NCI-H1092 (cell line): ENCODE data around the gene NRSN2.

ENCODE experiments used
- DNase-seq: peaks from one replicate; lab custom pipeline; 2025; lab: John Stamatoyannopoulos, UW

NRSN2 gene, protein sequence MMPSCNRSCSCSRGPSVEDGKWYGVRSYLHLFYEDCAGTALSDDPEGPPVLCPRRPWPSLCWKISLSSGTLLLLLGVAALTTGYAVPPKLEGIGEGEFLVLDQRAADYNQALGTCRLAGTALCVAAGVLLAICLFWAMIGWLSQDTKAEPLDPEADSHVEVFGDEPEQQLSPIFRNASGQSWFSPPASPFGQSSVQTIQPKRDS

GRCh38 chr20:346640-347316, at the start of gene NRSN2:
Gene NRSN2 (plus strand): TSS chr20:347111. CDS start chr20:349644, 2,533 bp downstream.
- peak; percentile 27 for DNase-seq

DNA sequence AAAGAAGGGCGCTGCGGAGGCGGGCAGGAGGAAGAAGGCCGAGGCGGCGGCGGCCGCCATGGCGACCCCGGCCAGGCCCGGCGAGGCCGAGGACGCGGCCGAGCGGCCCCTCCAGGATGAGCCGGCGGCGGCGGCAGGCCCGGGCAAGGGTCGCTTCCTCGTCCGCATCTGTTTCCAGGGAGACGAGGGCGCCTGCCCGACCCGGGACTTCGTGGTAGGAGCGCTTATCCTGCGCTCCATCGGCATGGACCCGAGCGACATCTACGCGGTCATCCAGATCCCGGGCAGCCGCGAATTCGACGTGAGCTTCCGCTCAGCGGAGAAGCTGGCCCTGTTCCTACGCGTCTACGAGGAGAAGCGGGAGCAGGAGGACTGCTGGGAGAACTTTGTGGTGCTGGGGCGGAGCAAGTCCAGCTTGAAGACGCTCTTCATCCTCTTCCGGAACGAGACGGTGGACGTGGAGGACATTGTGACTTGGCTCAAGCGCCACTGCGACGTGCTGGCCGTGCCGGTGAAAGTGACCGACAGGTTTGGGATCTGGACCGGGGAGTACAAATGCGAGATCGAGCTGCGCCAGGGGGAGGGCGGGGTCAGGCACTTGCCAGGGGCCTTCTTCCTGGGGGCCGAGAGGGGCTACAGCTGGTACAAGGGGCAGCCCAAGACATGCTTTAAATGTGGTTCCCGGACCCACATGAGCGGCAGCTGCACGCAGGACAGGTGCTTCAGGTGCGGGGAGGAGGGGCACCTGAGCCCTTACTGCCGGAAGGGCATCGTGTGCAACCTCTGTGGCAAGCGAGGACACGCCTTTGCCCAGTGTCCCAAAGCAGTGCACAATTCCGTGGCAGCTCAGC, 48.8 kb upstream of the NRSN2 start:
- peak; percentile 12 for DNase-seq

- DNase-seq: no peak
Measured at GRCh38 chr20:298776-299391, 48.0 kb upstream of the NRSN2 start.

- DNase-seq: no peak
Measured at GRCh38 chr20:300345-300990, 46.4 kb upstream of the NRSN2 start.

DNA sequence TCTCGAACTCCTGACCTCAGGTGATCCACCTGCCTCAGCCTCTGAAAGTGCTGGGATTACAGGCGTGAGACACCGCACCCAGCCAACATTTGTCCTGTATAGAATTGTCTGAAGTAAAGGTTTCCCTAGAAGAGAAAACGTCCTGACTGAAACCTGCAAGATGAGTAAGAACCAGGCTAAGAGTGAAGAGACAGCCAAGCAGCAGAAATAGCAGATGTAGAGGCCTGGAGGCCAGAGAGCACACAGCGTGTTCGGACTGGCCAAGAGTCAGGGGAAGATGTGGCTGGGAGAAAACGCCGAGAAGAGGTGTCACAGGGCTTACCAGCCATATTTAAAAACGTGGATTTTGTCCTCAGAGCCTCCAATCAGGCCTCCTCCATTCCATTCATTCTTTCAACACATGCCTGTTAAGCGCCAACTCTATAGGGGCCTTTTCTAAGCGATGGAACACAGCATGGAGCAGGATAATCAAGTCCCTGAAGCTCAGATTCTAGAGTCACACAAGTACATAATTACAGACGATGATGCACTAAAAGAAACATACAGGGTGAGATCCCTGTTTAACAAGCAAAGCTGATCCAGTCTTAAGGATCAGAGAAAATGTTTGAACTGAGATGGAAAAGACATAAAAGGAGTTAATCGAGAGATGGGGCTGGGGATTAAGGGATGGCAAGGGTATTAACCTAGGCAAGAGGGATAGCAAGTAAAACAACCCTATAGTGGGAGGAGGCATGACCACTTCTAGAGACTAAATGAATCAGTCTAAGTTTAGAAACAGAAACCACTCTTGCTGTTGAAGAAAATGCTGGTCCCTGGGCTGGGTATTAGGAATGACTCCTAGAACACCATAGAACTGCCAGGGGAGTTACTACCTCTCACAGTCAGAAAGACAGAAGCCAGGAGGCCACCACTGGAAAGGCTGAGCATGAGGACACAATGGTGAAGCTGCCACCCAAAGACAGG, 44.7 kb upstream of the NRSN2 start:
- DNase-seq: no peak

DNA sequence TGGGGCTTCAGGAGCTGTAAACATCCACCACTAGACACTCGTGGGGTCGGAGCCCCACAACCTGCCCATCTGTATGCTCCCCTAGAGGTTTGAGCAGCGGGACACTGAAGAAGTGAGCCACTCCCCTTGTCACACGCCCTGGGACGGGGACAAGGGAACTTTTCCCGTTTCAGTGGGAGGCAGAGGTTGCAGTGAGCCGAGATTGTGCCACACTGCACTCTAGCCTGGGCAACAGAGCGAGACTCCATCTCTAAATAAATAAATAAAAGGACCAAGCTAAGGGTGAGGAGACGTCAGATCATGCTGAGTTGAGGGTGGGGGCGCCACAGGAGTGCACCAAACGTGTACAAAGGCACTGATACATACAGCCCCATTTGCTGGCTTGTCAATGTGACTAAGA, 41.2 kb upstream of the NRSN2 start:
- no peak for DNase-seq

- no peak for DNase-seq
Measured at GRCh38 chr20:308427-309038, 38.4 kb upstream of the NRSN2 start.

GRCh38 chr20:309306-309840, 37.5 kb upstream of the NRSN2 start:
- no peak for DNase-seq

GRCh38 chr20:309841-310644, 36.9 kb upstream of the NRSN2 start:
- DNase-seq: peak; percentile 98

DNA sequence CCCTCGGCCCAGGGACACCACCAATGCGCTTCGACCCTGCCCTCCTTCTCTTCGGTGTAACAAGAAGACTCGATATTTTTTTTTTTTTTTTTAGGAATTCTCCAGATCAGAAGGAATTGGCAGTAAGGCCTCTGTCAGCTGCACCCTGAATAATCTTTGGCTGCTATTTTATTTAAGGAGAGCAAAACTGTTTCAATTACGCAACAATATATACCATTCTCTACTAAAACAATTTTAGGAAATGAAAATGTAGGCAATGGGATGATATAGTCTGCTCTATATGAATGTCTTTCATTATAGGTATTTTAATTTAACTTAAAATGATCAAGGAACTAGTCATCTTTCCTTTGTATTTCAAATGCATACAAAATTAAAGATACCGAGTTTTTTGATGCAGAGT, 36.3 kb upstream of the NRSN2 start:
- no peak for DNase-seq

GRCh38 chr20:311609-312008, 35.3 kb upstream of the NRSN2 start:
- no peak for DNase-seq

DNA sequence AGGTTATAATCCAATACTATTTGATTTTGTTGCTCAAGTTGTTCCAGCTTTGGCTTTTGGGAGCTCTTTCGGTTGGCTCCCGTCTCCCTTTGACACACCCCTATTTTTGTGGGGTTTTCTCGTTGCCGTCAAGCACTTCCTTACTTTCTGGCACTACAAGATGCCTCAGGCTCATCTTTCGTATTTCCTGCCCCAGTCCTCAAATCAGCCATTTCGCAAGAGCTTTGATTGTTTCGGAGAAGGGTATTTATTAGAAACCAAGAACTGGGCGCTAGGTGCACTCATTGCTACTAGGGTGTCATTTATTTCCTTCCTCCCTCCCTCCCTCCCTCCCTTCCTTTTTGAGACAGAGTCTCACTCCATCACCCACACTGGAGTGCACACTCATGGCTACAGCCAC, 34.8 kb upstream of the NRSN2 start:
- no peak for DNase-seq

DNA sequence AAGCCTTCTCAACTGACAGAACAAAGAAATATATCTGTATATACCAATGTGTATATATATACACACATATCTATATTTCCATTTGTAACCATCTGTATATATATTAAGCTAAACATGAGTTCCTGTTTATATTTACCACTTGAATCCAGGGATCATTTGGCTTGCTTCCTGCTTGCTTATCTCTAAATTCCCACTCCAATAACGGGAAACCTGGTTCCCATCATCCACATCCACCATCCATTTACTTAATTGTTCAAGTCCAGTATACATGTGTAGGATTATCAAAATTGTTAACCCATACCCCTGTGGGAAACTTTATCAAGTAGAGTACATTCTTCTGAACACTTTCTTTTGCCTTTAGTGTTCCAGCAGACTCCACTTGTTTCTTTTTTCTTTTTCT, 34.0 kb upstream of the NRSN2 start:
- DNase-seq: no peak

DNA sequence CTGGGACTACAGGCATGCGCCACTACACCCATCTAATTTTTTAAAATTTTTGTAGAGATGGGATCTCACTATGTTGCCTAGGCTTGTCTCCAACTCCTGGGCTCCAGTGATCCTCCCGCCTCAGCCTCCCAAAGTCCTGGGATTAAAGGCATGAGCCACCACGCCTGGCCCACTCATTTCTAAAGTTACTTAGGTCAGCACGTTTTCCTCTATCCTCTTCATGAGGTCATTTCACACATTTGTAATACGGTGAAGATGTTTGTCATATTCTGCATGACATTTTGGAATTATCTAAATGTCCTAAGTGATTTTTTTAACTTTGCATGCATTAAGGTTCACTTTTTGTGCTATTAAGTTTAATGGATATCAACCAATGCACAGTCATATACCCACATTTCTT, 33.5 kb upstream of the NRSN2 start:
- DNase-seq: no peak

GRCh38 chr20:313948-314347, 33.0 kb upstream of the NRSN2 start:
- no peak for DNase-seq

DNA sequence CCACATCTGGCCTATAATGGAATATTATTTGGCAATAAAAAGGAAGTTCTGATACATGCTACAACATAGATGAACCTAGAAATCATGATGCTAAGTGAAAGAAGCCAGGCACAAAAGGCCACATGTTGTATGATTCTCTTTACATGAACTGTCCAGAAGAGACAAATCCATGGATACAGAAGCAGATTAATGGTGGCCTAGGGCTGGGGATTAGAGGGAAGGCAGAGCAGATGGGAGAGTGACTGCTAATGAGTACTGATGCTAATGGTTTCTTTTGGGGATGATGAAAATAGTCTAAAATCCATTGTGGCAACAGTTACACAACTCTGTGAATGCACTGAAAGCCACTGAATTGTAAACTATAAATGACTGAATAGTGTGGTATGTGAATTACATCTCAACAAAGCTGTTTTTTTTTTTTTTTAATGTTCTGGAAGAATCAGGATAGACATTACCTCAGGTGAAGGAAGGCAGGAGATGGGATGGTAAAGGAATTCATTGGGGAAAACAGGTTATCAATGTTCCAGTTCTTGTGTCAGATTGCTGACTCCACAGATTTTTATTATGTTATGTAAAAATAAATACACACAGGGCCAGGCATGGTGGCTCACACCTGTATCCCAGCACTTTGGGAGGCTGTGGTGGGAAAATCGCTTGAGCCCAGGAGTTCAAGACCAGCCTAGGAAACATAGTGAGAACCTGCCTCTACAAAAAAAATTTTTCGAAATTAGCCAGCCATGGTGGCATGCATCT, 30.4 kb upstream of the NRSN2 start:
- DNase-seq: no peak

DNA sequence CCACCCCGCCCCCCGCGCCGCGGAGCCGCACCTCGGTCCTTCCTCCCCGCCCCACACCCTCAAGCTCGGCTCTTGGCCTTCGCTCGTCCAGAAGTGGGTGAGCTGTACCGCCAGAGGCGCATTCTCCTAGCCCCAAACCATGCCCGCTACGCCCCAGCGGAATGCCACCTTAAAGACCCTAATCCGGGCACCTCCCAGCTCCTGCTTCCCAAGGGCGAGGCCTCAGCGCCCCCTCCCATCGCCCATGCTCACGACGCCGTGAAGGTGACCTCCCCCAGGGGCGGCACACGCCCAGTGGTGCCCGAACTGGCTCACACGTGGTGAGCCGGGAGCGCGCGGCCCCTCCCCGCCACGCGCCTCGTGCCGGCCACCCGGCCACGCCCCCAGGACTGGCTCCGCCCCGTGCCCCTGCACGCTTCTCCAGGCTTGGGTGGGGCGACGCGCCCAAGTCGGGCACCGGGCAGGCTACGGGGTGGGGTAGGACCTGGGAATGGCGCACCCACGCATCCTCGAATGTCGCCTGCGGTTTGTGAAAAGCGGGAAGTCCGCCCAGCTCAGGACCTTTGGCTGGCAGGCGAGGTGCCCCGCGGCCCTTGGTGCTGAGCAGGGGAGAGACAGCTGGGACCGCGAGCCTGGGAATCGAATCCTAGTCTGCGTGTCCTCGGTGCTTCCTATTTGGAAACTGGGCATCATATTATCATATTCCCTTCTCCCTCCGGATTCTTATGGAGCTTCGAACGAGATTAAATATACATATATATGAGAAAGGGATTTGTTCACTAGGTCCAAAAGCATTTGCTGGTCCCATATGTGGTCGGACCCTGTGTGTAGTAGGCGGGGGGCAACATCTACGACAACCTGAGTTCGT, 22.5 kb upstream of the NRSN2 start:
- DNase-seq: peak; percentile 71
